ENCODE data around the gene RUVBL2.

Gene RUVBL2

DNA sequence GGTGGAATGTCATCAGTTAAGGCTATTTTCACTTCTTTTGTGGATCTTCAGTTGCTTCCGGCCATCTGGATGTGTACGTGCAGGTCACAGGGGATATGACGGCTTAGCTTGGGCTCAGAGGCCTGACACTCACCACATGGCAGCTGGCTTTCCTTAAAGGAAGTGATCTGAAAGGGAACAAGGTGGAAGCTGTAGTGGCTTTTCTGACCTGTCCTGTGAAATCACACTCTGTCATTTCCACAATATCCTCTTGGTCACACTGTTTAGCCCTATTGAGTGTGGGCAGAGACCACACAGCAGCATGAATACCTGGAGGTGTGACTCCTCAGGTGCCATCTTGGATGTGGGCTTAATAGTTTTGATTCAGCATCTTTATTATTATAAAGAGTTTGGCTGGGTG lies 43.5 kb upstream of the RUVBL2 start:
- H3K36me3 Mint-ChIP-seq (ENCODE audit: low read depth), result no peaks in the 10 kb centered on the region

DNA sequence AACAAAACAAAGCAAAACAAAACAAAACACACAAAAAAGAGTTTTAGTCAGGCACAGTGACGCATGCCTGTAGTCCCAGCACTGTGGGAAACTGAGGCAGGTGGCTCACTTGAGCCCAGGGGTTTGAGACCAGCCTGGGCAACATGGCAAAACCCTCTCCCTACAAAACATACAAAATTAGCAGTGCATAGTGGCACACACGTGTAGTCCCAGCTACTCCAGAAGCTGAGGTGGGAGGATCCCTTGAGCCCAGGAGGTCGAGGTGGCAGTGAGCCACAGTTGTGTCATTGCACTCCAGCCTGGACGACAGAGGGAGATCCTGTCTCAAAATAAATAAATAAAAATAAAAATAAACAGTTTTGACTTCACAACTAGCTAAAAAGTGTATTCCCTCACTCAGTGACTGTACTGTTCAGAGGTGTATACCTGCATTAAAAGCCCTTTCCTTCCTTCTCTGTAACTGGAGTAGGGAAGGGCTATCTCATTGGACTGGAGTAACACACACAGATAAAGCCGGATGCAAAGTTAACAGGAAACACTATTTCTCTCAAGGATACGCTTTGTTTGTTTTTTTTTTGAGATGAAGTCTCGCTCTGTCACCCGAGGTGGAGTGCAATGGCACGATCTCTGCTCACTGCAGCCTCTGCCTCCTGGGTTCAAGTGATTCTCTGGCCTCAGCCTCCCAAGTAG lies 42.7 kb upstream of the RUVBL2 start:
- Mint-ChIP-seq H3K36me3 (ENCODE audit: low read depth) (peaks cover 2% of the 10 kb centered on the region), H3K27me3 (ENCODE audit: low read depth) (peaks cover 3% of the 10 kb centered on the region), H3K4me3 (no peak overlapping the region), H3K4me1 (peaks cover 9% of the 10 kb centered on the region), H3K9me3 (no peaks in the 10 kb centered on the region), H3K27ac (no peak overlapping the region)
- TF ChIP-seq, protein P1, sequence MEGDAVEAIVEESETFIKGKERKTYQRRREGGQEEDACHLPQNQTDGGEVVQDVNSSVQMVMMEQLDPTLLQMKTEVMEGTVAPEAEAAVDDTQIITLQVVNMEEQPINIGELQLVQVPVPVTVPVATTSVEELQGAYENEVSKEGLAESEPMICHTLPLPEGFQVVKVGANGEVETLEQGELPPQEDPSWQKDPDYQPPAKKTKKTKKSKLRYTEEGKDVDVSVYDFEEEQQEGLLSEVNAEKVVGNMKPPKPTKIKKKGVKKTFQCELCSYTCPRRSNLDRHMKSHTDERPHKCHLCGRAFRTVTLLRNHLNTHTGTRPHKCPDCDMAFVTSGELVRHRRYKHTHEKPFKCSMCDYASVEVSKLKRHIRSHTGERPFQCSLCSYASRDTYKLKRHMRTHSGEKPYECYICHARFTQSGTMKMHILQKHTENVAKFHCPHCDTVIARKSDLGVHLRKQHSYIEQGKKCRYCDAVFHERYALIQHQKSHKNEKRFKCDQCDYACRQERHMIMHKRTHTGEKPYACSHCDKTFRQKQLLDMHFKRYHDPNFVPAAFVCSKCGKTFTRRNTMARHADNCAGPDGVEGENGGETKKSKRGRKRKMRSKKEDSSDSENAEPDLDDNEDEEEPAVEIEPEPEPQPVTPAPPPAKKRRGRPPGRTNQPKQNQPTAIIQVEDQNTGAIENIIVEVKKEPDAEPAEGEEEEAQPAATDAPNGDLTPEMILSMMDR (IDR thresholded peaks at IDR 0.05; ENCODE audit: unreplicated experiment in 3 of 3), result no peak

More for the DNA sequence above, 43.5 kb upstream of the RUVBL2 start:
- Mint-ChIP-seq H3K4me1 (peaks cover 6% of the 10 kb centered on the region), H3K27me3 (ENCODE audit: low read depth) (peaks cover 3% of the 10 kb centered on the region), H3K27ac (no peak overlapping the region), H3K4me3 (peak overlapping the region in 1 of 3 experiments; percentile 16), H3K9me3 (no peaks in the 10 kb centered on the region)
- TF ChIP-seq, protein P1 (IDR thresholded peaks at IDR 0.05; ENCODE audit: unreplicated experiment in 3 of 3), result no peak

DNA sequence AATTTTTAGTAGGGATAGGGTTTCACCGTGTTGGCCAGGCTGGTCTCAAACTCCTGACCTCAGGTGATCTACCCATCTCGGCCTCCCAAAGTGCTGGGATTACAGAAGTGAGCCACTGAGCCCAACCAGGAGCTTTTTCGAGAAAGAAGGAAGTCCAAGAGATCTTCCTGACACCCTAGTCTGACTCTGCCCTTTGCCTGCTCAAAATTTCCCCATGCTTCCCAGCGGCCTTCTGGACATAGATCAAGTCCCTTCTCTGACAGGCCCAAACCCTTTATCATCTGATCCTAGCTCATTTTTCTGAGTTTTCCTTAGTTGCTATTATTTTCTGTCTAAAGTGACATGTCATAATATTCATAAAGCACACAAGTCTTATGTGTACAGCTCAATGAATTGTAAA lies 40.5 kb upstream of the RUVBL2 start:
- TF ChIP-seq, protein P1 (IDR thresholded peaks at IDR 0.05; ENCODE audit: unreplicated experiment in 3 of 3), result no peak
- Mint-ChIP-seq H3K36me3 (ENCODE audit: low read depth) (peaks cover 13% of the 10 kb centered on the region), H3K9me3 (no peaks in the 10 kb centered on the region), H3K27me3 (ENCODE audit: low read depth) (peaks cover 6% of the 10 kb centered on the region), H3K4me3 (peak overlapping the region in 2 of 3 experiments; percentile 21 to 38), H3K27ac (peak overlapping the region in 1 of 3 experiments; percentile 56), H3K4me1 (peaks cover 13% of the 10 kb centered on the region)

DNA sequence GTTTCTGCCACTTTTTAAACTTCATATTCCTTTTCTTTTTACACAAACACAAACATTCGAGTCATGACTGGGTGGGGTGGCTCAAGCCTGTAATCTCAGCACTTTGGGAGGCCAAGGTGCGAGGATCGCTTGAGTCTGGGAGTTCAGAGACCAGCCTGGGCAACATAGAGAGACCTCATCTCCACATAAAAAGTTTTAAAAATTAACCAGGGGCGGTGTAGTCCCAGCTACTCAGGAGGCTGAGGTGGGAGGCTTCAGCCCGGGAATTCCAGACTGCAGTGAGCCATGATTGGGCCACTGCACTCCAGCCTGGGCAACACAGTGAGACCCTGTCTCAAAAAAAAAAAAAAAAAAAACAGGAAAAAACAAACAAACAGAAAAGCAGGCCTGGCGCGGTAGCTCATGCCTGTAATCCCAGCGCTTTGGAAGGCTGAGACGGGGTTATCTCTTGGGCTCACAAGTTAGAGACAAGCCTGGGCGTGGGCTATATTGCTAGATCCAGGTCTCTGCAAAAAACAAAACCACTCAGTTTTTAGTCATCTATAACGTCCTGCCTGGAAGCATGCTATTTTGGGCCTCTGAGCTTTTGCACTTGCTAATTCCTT lies 39.6 kb upstream of the RUVBL2 start:
- Mint-ChIP-seq H3K4me3 (peak overlapping the region; percentile 85 to 90 (median 88)), H3K27ac (peak overlapping the region; percentile 92 to 97 (median 96)), H3K9me3 (no peaks in the 10 kb centered on the region), H3K27me3 (ENCODE audit: low read depth) (peaks cover 4% of the 10 kb centered on the region), H3K4me1 (peaks cover 13% of the 10 kb centered on the region), H3K36me3 (ENCODE audit: low read depth) (peaks cover 17% of the 10 kb centered on the region)
- TF ChIP-seq, protein P1 (IDR thresholded peaks at IDR 0.05; ENCODE audit: unreplicated experiment in 3 of 3), result no peak

DNA sequence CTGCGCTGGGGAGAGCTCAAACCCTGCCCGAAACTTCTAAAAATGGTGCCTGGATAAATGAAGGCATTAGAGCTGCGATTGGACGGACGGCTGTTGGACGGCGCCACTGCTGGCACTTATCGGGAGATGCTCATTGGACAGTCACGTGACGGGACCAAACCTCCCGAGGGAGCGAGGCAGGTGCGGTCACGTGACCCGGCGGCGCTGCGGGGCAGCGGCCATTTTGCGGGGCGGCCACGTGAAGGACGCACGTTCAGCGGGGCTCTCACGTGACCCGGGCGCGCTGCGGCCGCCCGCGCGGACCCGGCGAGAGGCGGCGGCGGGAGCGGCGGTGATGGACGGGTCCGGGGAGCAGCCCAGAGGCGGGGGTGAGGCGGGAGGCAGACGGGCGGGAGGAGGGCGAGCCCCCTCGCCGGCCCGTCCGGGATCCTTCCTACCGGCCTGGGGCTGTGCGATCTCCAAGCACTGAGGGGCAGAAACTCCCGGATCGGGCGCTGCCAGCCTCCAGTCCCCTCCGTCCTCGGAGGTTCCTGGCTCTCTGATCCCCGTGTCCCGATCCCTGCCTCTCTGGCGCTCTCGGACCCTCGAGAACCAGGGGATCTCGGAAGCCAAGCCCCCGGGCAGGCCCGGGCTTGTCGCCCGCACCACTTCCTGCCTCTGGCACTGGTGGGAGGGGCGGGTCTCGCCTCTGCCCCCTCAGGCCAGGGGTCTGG lies 38.9 kb upstream of the RUVBL2 start, which contains the start of gene BAX:
Gene BAX, plus strand, starts transcription at position 281 of the 713 bp plus-strand sequence. Its CDS starts 54 bp downstream, at position 335.
- peaks cover 4% of the 10 kb centered on the region for H3K27me3 Mint-ChIP-seq (ENCODE audit: low read depth)
- H3K9me3 Mint-ChIP-seq, result no peaks in the 10 kb centered on the region
- H3K4me3 Mint-ChIP-seq, result peak within 1 kb of the TSS; percentile 85 to 90 (median 89)
- peaks cover 13% of the 10 kb centered on the region for H3K4me1 Mint-ChIP-seq
- H3K27ac Mint-ChIP-seq, result peak within 1 kb of the TSS; percentile 92 to 97 (median 96)
- TF ChIP-seq, protein P1 (IDR thresholded peaks at IDR 0.05; ENCODE audit: unreplicated experiment in 3 of 3), result no peak
- peaks cover 17% of the 10 kb centered on the region for H3K36me3 Mint-ChIP-seq (ENCODE audit: low read depth)
